GM19455 (cell line): ENCODE measurements around the gene BSX.

Source experiments
- ATAC-seq: cut with Tn5 transposase; IDR thresholded peaks from one replicate; pipeline ENCODE4 v1.9.1; 2021; ENCODE audit not compliant: unreplicated experiment

The BSX gene

DNA sequence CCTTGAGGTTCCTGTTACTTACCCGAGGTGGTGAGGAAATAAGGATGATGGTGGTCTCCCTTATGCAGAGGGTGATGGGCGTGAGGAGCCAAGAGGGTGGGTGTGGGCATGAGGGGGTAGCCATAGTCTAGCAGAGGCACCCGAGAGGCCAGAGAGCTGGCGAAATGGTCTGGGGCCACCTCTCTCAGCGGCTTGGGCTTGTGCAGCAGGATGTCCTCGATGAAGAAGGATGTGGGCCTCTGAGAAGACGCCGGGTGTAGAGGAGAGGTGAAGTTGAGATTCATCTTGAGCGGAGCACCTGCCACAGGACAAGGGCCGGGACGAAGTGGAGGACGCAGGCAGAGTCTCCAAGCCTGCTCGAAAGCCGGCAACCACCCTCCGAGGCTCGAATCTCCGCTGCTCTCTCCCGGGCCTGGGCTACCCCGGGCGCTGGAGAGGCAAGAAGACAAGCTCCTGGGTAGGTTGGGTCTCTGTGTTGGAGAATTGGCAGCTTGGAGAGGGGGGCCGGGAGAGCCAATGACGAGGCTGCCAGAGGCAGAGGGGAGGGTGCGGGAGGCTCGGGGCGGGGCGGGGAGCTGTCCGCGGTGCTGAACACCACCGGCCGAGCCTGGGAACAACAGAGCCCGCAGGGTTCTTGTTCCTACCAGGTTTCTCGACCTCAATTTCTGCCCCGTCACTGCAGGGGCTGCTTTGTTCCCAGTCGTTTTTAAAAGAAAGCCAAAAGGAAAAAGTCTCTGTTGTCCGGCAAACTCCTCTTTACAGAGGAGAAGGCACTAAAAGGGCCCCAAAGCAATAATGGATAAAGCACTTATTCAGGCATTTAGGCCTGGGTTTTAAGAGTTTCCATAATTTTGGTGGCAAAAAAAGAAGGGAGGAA is at the start of gene BSX:
BSX (minus strand) TSS at position 447 of the 877 bp plus-strand sequence; CDS start at position 284, 163 bp downstream.
- ATAC-seq, result no peak

DNA sequence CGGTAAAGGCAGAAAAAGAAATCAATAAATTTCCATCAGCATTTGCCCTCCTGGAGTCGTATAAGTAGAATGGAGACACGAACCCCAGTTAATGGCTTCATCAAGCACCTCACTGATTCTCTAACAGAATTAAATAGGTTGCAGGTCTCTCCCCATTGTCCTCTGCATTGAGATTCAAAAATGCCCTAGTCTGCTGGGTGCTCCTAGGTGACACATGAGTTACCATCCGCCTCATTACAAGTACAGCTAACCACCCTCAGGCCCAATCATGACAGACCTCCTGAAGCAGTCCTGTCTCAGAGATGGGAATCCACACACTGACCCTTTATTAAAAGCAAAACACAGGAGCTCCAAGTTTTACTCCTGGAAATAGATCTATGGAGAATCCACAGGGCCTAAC is 48.9 kb upstream of the BSX start:
- ATAC-seq, result no peak

DNA sequence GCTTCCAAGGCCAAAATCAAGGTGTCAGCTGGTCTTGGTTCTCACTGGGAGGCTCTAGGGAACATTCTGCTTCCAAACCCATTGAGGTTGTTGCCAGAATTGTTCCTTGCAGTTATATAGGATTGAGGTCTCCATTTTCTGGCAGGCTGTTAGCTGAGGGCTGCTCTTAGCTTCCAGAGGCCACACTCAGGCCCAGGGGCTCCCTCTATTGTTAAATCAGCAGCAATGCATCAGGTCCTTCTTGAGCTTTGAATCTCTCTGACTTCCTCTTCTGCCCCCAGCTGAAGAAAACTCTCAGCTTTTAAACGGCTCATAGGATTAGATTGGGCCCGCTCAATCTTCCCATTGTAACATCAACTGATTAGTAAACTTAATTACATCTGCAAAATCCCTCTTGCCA is 39.3 kb upstream of the BSX start:
- no peak for ATAC-seq

DNA sequence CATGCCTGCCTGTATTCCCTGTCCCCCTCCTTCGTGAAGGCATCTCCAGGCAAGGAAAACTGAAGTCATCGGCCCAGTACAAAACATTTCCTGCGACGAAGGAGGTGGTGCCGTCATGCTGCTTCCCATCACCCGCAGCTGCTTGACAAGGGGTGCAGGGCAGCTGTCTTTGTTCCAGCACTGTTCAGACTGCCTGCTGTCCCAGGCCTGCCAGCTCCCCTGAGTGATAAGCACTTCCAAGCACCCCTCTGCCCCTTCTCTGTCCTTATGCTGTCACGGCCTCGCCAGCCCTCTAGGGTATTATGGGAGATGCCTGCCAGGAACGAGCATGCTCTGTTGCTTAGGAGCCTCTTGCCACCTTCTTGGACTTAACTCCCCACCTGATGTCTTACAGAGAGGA is 37.1 kb upstream of the BSX start:
- no peak for ATAC-seq

DNA sequence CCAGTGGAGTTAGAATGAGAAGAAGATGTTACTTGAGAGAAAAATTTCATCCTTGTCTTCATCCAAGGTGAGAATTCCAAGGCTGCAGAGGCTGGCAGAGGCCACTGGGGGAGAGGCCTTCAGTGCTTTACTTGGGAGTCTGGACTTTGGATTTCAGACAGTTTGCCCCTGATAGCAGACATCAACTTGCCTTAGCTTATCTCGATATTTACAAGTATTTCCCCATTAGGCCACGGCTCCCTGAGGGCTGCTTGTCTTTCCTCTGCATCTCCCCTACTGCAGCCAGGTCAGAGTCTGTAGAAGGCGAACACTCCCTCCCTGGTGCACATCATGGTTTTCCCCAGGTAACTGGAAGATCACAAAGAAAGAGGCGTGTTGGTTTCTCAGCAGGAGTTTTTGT is 29.9 kb upstream of the BSX start:
- ATAC-seq, result no peak

DNA sequence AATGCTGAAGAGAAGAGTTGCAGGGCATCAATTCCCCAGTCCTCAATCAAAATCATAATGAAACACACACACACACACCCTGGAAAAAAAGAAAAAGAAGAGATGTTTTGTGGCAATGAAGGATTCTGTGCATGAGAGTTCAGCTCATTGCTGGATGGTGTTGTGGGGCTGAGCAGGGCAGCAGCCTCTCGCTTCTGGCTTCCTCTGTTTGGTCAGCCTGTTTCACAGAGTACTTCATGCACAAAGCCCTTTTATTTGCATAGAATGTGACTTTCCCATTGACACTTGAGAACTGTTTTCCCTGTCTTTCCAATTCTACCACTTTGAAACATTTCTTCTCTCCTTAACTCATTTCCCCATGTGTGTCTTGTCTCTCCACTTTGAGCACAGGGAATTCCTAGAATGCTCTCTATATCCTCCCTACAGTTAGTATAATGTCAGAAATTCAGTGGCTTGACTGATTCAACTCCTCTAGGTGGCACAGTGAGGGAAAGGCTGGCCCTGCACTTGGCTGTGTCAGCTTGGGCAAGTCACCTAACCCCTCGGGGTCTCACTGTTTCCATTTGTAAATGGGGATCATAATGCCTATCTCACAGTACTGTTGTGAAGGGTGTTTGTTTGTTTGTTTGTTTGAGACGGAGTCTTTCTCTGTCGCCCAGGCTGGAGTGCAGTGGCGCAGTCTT is 25.4 kb upstream of the BSX start:
- ATAC-seq, result no peak

DNA sequence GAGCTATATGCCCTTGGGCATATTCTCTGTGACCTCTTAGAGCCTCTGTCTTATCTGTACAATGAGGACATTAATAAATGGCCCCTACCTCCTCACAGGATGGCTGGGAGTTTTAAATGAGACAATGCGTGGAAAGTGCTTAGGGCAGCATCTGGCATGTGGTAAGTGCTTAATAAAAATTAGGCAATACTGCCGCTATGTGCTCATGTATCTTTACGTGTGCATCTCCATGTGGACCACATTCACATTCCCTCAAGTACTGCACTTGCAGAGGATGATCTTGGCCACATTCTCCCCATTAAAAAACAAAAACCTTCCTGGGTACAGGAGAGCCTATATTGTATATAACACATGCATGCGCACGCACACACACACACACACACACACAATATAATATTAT is 19.1 kb upstream of the BSX start:
- no peak for ATAC-seq

DNA sequence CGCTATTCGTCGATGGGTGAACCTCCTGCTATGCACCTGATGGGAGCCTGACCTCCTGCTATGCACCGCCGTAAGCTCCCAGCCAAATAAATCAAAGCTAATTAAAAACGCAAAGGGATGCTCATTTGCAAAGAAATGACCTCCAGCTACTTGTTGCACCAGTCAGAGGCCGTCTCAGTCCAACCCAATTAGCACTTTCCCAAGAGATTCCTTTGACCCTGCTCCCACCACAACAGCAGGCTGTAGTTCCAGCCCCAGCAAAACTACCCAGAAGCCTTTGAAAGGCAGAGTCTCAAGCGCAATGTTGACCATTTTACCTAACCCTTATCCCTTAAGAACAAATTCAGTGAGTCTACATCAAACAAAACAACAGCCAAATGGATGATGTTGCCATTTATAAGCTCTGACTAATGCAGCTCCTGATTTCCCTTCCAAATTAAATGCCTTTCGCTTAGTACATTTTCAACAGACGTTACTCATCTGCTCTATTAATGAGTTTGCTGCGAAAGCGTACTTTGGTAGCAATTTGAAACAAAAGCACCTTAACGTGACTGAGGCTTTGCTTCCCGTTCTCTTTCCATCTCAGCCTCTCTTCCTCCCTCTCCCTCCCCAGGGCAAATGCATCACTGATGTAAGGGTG is 17.2 kb upstream of the BSX start:
- no peak for ATAC-seq

DNA sequence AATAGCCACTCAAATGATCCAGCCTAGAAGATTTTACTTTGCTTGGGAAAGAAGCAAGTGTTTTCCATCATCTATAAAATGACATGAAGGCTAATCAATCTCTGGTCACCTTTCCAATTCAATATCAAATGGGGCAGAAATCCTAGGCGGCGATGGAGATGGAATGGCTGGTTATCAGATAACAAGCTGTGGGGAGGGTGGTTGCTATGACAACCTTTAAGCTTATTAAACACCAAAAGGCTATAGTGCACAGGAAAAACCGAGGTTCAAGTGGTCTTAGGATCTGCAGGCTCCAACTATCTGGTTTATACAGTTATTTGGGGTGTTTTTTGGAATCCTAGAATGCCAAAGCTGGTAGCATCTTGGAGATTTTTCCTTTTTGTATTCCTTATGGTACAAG is 13.9 kb upstream of the BSX start:
- ATAC-seq, result no peak

DNA sequence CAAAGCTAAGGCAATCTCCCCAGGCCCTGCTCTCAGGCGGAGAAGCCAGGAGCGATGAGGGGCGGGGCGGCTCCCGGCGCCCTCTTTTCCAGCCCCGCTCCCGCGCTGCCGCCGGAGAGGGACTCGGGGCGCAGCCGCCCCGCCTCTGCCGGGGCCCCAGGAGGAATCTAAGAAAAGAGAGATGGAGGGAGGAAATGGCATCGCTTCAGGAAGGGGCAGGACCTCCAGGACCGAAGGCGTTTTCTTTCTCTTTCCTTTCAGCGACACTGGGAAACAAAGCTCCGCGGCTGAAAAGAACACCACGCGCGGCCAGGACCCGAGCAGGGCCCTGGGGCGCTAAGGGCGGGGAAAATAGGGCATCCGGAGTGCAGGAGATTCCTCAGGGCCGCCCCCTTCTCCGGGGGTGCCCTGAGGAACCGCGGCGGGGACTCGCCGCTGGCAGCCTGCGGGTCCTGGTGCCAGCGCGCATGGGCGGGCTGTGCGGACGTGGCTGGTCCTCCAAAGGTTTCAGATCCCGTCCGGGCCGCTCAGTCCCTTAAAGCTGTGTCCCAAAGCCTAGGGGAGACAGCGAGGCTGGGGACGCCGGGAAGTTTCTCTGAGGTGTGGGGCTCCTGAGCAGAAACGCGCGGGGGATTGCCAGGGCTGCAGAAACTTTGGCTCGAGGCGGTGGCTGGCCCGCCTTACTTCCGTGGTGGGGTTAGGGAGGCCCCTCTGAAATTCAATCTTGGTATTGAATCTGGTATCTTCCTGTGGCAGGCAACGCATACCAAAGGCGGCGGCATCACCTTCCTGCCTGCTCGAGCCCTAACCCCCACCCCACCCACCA is 2.8 kb upstream of the BSX start:
- ATAC-seq, result no peak

DNA sequence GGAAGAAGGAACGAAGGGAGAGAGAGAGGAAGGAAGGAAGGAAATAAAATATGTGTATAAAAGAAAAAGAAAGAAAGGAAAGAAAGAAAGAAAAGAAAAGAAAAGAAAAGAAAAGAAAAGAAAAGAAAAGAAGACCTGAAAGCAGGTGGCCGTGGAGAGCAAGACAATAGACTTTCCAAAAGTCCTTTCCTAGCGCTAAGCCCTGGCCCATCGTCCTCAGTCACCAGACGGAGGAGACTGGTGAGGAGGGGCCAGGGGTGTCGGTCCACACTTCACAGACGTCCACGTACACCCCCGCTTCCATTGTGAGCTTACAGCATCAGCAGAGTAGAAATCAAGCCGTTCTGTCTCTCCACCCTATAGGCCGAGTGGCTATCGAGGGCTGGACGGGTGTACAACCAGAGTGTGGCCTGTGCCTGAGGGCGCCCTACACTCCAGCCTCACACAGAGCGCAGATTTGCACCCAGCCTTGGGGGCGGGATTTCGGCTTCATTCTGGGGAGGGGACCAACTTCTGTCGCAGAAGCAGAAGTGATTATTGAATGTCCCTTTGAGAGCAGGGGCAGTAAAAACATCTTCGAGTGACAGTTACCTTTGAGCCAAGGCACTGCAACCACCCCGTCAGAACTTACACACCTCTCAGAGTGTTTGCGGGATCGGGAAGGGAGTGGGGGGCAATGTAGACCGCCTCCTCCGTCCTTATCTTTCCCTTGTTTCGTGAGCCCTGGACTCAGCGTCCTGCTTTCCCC is 2.0 kb upstream of the BSX start:
- no peak for ATAC-seq

DNA sequence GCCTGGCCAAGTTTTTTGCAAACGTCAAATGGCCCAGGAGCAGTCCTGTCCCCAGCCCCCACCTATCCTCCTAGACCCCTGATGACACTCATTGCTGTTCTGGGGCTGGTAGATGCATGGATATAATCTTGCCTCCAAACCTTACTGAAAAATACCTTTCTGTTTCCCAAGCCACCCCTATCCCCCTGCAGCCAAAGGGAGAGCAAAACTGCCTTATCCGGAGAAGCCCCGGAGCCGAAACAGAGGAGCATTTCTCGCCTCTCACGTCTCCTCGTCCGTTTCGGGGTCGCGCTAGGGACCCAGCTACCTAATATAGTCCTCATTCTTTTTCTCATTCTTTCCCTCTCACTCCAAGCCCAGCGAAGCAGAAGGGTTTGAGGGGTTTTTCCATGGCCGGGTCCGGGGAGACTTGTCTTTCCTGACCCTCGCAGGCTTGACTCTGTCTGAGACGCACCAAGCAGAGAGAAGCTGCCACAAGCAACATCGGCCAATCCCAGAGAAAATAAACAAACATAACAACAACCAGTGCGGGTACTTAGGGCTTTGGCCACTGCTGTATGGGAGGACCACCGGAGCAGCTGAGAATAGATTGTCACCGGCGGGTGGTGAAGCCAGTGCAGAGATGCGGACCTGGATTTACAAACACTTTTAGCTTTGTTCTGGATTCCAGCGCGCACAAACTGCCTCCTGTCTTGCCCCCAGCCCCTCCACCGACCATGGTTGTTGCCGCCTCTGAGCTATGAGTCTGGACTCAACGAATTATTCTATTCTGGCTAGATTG is 1.6 kb downstream of the BSX start:
- ATAC-seq, result no peak

DNA sequence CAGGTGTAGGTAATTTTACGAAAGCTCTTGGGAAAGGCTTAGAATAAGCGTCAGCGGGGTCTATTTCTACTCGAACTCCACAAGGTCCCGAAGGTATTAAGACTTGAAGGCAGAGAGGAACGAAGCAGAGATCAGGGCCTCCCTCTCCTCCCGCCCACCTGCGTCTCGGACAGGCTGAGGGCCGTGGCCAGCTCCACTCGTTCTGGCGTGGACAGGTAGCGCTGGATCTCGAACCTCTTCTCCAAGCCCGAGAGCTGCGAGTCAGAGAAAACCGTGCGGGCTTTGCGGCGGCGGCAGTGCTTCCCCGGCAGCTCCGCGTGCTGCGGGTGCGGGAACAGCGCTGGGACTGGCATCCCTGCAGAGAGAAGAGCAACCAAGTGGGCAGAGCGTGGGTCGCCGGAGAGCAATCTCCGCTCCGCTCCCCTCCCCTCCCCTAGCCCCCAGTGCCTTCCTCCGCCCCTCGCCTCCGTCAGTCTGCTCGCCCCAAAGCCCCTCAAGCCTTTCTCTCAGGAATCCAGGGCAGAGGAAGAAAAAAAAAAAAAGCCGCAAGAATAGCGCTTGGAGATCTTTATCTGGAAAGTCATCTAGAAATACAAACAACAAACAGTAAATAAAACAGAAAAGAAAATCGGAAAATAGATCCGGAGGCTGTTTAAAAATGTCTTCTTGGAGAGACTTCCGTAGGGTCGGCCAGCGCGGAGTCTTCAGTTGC is 2.4 kb downstream of the BSX start:
- no peak for ATAC-seq

DNA sequence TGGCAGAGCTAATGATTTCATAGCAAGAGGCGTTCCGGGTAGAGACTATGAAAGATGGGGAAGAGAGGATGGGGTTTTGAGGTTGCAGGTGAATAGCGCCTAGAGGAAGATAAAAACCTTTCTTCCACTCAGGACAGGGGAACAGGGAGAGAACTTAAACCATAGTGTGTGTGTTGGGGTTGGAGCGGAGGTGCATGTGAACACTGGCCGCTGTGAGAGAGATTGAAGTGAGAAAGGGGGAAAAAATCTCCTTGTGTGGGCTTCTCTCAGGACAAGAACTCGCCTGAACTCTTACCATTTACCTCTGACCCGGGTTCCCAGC is 3.4 kb downstream of the BSX start:
- ATAC-seq, result no peak

DNA sequence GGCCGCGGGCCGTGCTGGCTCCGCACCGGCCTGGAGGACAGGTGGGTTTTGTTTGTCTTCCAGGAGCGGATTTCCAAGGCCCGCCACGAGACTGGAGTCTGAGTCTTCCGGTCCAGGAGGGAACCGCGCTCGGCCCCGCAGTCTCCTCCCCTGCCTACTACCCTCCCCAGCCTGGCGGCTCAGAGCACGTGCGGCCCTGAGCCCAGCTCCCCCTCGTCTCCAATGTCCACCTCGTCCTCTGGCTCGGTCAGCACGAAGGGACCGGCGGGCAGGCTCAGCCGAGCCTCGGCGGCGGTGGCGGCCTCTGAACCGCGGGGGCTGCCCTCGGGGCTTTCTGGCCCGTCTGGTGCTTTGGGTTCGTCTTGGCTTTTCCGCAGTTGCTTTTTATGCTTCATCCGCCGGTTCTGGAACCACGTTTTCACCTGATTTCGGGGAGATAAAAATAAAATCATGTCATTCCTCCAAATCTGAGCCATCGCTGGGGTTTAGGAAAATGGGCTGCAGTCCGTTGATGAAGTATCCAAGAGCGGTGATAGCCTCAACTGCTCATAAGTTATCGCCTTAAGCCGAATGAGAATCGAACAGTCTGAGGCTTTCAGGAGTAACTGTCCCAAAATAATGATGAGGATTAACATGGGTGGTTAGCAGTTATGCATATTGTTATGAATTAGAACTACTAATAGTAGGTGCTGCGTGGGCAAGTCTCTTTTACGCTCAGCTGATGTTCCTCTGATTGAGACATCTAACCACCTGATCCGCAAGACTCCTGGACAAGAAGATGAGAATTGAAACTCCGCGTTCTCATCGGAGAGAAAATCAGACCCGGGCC is 4.0 kb downstream of the BSX start:
- no peak for ATAC-seq

DNA sequence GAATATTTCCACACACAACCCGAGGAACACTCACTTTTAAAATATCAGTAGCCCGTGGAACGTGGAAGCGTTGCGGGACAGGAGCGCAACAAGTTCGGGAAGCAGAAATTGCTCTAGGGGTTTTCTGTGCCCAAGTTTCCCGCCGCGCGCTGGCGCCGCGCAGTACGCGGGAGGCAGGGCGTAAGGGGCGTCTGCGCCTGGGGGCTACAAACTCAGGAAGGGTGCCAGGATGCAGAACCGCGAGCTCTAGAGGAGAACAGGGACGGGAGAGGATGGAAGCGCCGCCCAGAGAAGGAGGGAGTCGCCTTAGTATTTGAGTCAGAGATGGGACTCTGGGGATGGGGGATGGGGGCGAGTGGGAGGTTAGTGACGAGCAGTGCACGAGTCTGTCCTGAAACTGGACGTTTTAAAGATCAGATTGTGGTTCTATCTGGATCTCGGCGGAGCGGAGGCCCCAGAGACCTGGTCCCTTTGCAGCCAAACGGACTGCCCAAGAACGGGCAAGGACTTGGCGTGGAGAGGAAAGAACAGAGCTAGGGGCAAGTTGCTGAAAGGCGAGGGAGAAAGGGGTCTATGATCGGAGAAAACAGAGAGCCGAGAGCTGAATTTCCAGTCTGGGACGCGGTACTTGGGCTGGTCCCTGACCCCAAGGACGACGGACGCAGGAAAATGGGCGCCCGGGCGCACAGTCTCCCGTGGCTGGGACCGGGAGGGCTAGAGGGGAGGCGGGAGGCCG is 4.7 kb downstream of the BSX start:
- no peak for ATAC-seq

DNA sequence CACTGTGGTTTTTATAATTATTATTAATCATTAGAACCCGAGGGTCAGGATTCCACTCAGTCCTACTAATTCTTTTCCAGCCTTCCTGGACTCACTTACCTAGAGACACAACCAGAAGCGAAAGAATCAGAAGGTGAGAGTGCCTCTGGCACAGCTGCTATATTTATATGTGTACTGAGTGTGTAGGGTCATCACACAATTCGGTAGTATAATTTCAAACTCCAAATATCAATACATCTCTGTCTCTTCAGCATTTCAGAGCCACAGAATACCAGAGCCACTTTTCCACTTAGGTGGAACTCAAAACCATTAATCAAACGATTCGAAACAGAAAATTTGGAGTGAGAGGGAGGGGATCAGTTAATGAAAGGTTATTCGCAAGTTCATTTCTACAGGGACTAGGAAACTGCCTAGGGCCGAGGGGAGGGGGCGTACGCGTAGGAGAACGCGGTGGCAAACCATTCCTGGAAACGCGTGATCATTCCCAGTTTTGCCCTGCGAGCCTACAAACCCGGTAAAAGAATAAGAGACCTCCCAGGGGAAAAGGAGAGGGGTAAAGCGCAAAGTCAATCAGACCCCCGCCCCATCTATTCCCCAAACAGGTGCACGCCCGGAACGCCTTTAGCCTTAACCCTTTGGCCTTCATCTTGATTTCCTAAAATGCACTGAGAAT is 5.4 kb downstream of the BSX start:
- no peak for ATAC-seq
